SK-N-SH (cell line): Measurements from ENCODE around the gene PTPRG.

ENCODE experiments used
- CTCF ChIP-seq: fragments of 200-600 bp; sonication (generic); IDR thresholded peaks from 2 replicates; pipeline ENCODE4 v1.6.1; 2017; ENCODE audit warnings: antibody characterized with exemption, mild to moderate bottlenecking, moderate library complexity
- GATA2 ChIP-seq: sonication (generic); formaldehyde crosslinking; IDR thresholded peaks from 2 replicates; pipeline ENCODE4 v1.5.0; 2020; ENCODE audit warnings: mild to moderate bottlenecking, missing genetic modification reagents
- MAX ChIP-seq: IDR thresholded peaks from 2 replicates; pipeline ENCODE4 v1.4.0; 2012; ENCODE audit warnings: low read depth
- MEF2A ChIP-seq: IDR thresholded peaks from 2 replicates; pipeline ENCODE4 v1.4.0; 2012; ENCODE audit warnings: low read depth, borderline replicate concordance
- REST ChIP-seq: IDR thresholded peaks from 2 replicates; pipeline ENCODE4 v1.6.1; 2012; ENCODE audit warnings: mild to moderate bottlenecking, low read depth, low read length, moderate library complexity
- RXRA ChIP-seq: IDR thresholded peaks from 2 replicates; pipeline ENCODE4 v1.4.0; 2012; ENCODE audit warnings: low read depth, mild to moderate bottlenecking, borderline replicate concordance
- SMC3 ChIP-seq: IDR thresholded peaks from 2 replicates; pipeline ENCODE4 v1.6.1; 2012; ENCODE audit warnings: low read depth, low read length, improper control_type of control experiment
- TAF1 ChIP-seq: IDR thresholded peaks from 2 replicates; pipeline ENCODE4 v1.6.1; 2012; ENCODE audit warnings: low read depth, mild to moderate bottlenecking, low read length, moderate library complexity, borderline replicate concordance
- TCF12 ChIP-seq: IDR thresholded peaks from 2 replicates; pipeline ENCODE4 v1.4.0; 2012
- TEAD4 ChIP-seq: IDR thresholded peaks from 2 replicates; pipeline ENCODE4 v1.4.0; 2012; ENCODE audit warnings: mild to moderate bottlenecking, borderline replicate concordance; ENCODE audit not compliant: insufficient read depth
- ZBTB33 ChIP-seq: IDR thresholded peaks from 2 replicates; pipeline ENCODE4 v1.4.0; 2012; ENCODE audit warnings: low read depth, borderline replicate concordance

- no peak for TF ChIP-seq TCF12
- TF ChIP-seq GATA2 = no peak
- TF ChIP-seq CTCF = no peak
- no peak for TF ChIP-seq MAX
- no peak for TF ChIP-seq TEAD4
- no peak for TF ChIP-seq TAF1
- TF ChIP-seq REST = no peak
- TF ChIP-seq ZBTB33 = no peak
- TF ChIP-seq SMC3 = no peak
- no peak for TF ChIP-seq MEF2A
- no peak for TF ChIP-seq RXRA
Observed at GRCh38 chr3:62048577-62048976, 487.2 kb downstream of the PTPRG start.
